AG04450 (cell line): ENCODE results near the gene ZNF492. TPM values are rescaled to one million over a fixed set of nuclear protein-coding genes. Genes with fewer than 3 reads are reported as not detected.

ENCODE experiments used
- CTCF ChIA-PET: fragments of 300-600, 350-600 bp; formaldehyde crosslinking; extraction: SDS; loops from one replicate; lab custom pipeline; 2022; ENCODE audit warnings: antibody characterized with exemption, inconsistent platforms; lab: Charles Lee
- POLR2A ChIA-PET: fragments of 350-600 bp; formaldehyde crosslinking; extraction: SDS; loops from one replicate; lab custom pipeline; 2021; ENCODE audit warnings: antibody characterized with exemption, inconsistent platforms; lab: Yijun Ruan, JAX
- DNase-seq: peaks from one replicate; pipeline ENCODE4 v3.0.0-alpha.2; 2011; ENCODE audit warnings: low read depth, low spot score
- H3K27ac ChIP-seq: one replicate; pipeline ENCODE4 v1.5.1; 2012; ENCODE audit warnings: low read depth, low read length, control low read depth
- H3K27me3 ChIP-seq: one replicate; pipeline ENCODE4 v1.6.0; 2012; ENCODE audit warnings: low read length; ENCODE audit not compliant: control insufficient read depth, insufficient read depth
- H3K4me3 ChIP-seq: 2 replicates; pipeline ENCODE4 v1.5.1; 2011; ENCODE audit warnings: mild to moderate bottlenecking, low read depth, low read length, control low read depth
- H3K9me3 ChIP-seq: 2 replicates; pipeline ENCODE4 v1.5.1; 2012; ENCODE audit warnings: low read length; ENCODE audit not compliant: control insufficient read depth, insufficient read depth
- polyA plus RNA-seq: library from polyadenylated mRNA; depleted of rRNA; stranded (reverse); fragments of >200 nt; gene quantifications from 2 replicates; pipeline ENCODE4 v1.2.3, GENCODE V29; 2011
- TF ChIP-seq, protein P1 (sequence below): IDR thresholded peaks from 2 replicates; pipeline ENCODE4 v1.5.1; 2011; ENCODE audit warnings: low read depth, low read length, control low read depth, inconsistent platforms

ZNF492 gene
- polyA plus RNA-seq, 1 experiment, result 0.22 TPM

DNA sequence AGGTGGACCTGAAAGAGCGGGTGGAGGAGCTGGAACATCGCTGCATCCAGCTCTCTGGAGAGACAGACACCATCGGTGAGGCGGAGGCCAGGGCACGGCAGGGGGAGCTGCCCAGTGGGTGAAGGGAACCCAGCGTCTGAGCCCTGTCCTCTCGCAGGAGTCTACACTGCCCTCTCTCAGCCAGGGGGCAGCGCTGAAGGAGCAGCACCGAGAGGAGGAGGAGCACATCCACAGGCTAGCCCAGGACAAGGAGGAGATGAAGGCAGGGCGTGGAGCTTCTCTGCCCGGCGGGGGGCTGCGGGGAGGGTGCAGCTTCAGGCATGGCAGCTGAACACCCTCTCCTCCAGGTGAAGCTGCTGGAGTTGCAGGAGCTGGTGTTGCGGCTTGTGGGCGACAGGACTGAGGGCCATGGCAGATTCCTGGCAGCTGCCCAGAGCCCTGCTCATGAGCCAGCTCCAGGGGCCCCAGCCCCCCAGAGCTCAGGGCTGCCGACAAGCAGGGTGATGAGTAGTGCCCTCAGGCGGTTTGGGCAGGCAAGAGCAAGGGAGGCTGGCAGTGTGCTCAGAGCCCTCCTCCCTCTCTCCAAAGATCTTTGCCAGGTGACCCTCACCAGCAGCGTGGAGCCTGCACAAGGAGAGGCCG, 31.4 kb upstream of the ZNF492 start:
- no peaks in the 10 kb centered on the region for H3K27me3 ChIP-seq
- ChIA-PET CTCF (no interaction called here), POLR2A (no interaction called here)
- no peak overlapping the region for H3K27ac ChIP-seq
- no peak for DNase-seq
- peaks cover 91% of the 10 kb centered on the region for H3K9me3 ChIP-seq
- TF ChIP-seq, protein P1, sequence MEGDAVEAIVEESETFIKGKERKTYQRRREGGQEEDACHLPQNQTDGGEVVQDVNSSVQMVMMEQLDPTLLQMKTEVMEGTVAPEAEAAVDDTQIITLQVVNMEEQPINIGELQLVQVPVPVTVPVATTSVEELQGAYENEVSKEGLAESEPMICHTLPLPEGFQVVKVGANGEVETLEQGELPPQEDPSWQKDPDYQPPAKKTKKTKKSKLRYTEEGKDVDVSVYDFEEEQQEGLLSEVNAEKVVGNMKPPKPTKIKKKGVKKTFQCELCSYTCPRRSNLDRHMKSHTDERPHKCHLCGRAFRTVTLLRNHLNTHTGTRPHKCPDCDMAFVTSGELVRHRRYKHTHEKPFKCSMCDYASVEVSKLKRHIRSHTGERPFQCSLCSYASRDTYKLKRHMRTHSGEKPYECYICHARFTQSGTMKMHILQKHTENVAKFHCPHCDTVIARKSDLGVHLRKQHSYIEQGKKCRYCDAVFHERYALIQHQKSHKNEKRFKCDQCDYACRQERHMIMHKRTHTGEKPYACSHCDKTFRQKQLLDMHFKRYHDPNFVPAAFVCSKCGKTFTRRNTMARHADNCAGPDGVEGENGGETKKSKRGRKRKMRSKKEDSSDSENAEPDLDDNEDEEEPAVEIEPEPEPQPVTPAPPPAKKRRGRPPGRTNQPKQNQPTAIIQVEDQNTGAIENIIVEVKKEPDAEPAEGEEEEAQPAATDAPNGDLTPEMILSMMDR, result no peak
- no peak overlapping the region for H3K4me3 ChIP-seq

DNA sequence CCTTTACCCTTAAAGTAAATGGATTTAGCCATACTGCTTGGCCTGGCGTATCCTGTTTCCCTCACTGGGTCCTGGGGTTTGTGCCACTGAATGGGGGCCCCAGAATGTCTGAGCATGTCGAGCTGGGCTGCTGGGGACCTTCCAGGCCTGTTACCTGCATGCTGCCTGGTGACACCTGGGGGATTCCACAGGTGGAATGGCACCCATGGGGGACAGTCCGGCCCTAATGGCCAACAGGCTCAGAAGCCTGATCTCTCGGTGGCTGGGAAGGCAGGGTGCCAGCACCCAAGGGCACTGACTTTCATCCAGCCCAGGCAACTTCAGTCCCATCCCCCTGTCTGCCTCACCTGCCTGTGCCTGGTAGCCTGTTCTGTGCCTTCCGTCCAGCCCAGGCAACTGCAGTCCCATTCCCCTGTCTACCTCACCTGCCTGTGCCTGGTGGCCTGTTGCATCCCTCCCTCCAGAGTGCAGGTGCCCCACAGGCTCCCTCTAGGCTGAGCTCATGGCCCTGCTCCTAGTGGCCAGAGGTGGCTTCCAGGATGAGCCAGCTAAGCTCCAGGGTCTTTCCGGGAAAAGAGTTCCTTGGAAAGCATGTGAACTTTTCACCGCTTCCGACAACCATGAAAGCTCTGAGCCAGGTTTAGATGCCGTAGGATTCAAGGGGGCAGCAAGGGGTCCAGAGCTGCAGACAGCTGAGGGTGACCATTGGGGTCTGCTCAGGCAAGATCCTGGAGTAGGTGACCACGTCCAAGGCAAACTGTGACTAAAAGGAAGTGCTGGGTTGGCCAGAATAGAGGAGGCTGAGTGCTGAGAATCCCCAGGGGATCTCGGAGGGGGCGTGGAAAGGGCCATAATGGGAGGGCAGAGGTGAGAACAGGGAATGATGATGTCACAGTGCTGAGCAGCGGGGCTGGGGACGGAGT, 30.3 kb upstream of the ZNF492 start:
- Histone ChIP-seq H3K9me3 (peaks cover 95% of the 10 kb centered on the region), H3K27me3 (no peaks in the 10 kb centered on the region), H3K27ac (no peak overlapping the region), H3K4me3 (no peak overlapping the region)
- TF ChIP-seq, protein P1, result no peak
- no peak for DNase-seq
- CTCF ChIA-PET, result no interaction called here
- POLR2A ChIA-PET, result no interaction called here

- POLR2A ChIA-PET, result no interaction called here
- H3K9me3 ChIP-seq, result peaks cover 93% of the 10 kb centered on the region
Observed at GRCh38 chr19:22604571-22605274, 29.4 kb upstream of the ZNF492 start.

GRCh38 chr19:22605275-22606211, 28.6 kb upstream of the ZNF492 start:
- POLR2A ChIA-PET, result no interaction called here
- Histone ChIP-seq H3K27ac (no peak overlapping the region), H3K4me3 (no peak overlapping the region), H3K27me3 (no peaks in the 10 kb centered on the region), H3K9me3 (peaks cover 93% of the 10 kb centered on the region)
- DNase-seq, result no peak
- TF ChIP-seq, protein P1, result no peak
- CTCF ChIA-PET, result no interaction called here

More at GRCh38 chr19:22604571-22605274, 29.4 kb upstream of the ZNF492 start:
- CTCF ChIA-PET, result no interaction called here
- TF ChIP-seq, protein P1, result no peak
- Histone ChIP-seq H3K27ac (no peak overlapping the region), H3K27me3 (no peaks in the 10 kb centered on the region), H3K4me3 (no peak overlapping the region)
- no peak for DNase-seq
